Measurements from ENCODE around the gene CAMTA1. TPM values are rescaled to one million over a fixed set of nuclear protein-coding genes. Genes with fewer than 3 reads are reported as not detected.

The CAMTA1 gene
- total RNA-seq, 2 donors from 2014 or later, result 55.3 to 69.5 TPM

DNA sequence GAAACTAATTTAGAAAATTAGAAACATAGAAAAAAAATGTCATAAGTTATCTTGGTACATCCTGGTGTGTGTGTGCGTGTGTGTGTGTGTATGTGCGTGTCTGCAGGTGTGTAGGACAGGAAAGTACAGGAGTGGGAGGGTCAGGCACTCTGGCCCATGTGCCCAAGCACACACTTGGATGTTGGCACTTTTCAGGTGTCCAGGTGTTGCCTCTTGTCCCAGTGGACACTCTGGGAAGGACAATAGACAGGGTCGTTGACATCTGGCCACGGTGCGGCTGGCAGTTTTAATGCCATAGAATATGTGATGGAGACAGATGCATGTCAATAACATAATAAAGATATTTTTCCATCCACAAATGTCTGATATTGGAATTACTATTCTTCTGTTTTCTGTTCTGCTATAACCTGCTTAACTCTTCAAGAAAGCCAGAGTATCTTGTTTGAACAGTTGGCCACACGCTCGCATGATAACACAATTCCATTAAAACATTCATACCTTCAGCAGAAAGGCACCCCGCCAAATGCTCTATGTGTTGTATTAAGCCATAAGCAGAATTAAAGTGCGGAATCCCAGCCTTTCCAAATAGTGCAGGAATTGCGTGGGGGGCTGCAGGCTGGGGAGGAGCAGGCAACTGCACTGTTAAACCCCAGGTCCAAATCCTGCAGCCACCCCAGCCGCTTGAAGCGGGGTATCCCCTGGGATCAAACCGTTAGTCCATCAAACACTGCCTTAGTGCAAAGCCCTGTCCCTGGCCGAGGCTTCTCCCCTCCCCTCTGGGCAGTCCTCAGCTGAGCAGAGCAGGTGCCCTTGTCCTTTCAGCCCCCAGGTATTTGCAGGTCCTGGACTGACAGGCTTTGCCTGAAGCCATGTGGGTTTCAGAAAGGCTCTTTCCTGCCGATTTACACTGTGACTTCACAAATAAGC lies 390.0 kb downstream of the CAMTA1 start:
- H3K9me3 ChIP-seq (ENCODE audit: control insufficient read depth, low read length, poor library complexity, severe bottlenecking), result no peaks in the 10 kb centered on the region
- DNase-seq (no peak), ATAC-seq (no peak)
- no peak overlapping the region for H3K4me3 Mint-ChIP-seq
- H3K27me3 Mint-ChIP-seq, result peaks cover 35% of the 10 kb centered on the region
- H3K36me3 Mint-ChIP-seq (ENCODE audit: low read depth), result peaks cover 2% of the 10 kb centered on the region
- no peak overlapping the region for H3K27ac Mint-ChIP-seq
- no peaks in the 10 kb centered on the region for H3K4me1 Mint-ChIP-seq

DNA sequence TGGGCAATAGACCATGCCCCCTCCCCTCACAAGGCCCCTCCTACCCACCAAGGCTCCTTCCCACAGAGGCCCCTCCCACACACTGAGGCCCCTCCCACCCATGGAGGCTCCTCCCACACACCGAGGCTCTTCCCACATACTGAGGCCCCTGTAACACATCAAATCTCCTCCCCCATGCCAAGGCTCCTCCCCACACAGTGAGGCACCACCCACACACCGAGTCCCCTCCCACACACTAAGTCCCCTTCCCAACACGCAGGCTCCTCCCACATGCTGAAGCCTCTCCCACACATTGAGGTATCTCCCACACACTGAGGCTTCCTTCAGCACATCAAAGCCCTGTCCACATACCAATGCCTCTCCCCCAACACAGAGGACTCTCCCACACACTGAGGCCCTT lies 391.8 kb downstream of the CAMTA1 start:
- ATAC-seq, result no peak

GRCh38 chr1:7177438-7178146 lies 392.3 kb downstream of the CAMTA1 start:
- Mint-ChIP-seq H3K27me3 (peaks cover 17% of the 10 kb centered on the region), H3K4me1 (no peaks in the 10 kb centered on the region)

More for the DNA sequence above, 391.8 kb downstream of the CAMTA1 start:
- Mint-ChIP-seq H3K27me3 (peaks cover 22% of the 10 kb centered on the region), H3K36me3 (ENCODE audit: low read depth) (no peaks in the 10 kb centered on the region), H3K4me1 (no peaks in the 10 kb centered on the region), H3K27ac (no peak overlapping the region), H3K4me3 (no peak overlapping the region)
- no peak for DNase-seq
- H3K9me3 ChIP-seq (ENCODE audit: control insufficient read depth, low read length, poor library complexity, severe bottlenecking), result no peaks in the 10 kb centered on the region

GRCh38 chr1:7178336-7178735 lies 393.1 kb downstream of the CAMTA1 start:
- Mint-ChIP-seq H3K27ac (no peak overlapping the region), H3K4me1 (no peaks in the 10 kb centered on the region), H3K4me3 (no peak overlapping the region), H3K27me3 (peaks cover 12% of the 10 kb centered on the region), H3K36me3 (ENCODE audit: low read depth) (no peaks in the 10 kb centered on the region)
- DNase-seq, result no peak
- no peaks in the 10 kb centered on the region for H3K9me3 ChIP-seq (ENCODE audit: control insufficient read depth, low read length, poor library complexity, severe bottlenecking)
- no peak for ATAC-seq

More at GRCh38 chr1:7177438-7178146, 392.3 kb downstream of the CAMTA1 start:
- ATAC-seq (no peak), DNase-seq (no peak)
- Mint-ChIP-seq H3K4me3 (no peak overlapping the region), H3K36me3 (ENCODE audit: low read depth) (no peaks in the 10 kb centered on the region), H3K27ac (no peak overlapping the region)
- H3K9me3 ChIP-seq (ENCODE audit: control insufficient read depth, low read length, poor library complexity, severe bottlenecking), result no peaks in the 10 kb centered on the region

- DNase-seq (no peak), ATAC-seq (no peak)
- Mint-ChIP-seq H3K4me1 (no peaks in the 10 kb centered on the region), H3K4me3 (no peak overlapping the region), H3K27me3 (peaks cover 15% of the 10 kb centered on the region), H3K27ac (no peak overlapping the region), H3K36me3 (ENCODE audit: low read depth) (no peaks in the 10 kb centered on the region)
- no peaks in the 10 kb centered on the region for H3K9me3 ChIP-seq (ENCODE audit: control insufficient read depth, low read length, poor library complexity, severe bottlenecking)
Observed at GRCh38 chr1:7178741-7179140, 393.5 kb downstream of the CAMTA1 start.

DNA sequence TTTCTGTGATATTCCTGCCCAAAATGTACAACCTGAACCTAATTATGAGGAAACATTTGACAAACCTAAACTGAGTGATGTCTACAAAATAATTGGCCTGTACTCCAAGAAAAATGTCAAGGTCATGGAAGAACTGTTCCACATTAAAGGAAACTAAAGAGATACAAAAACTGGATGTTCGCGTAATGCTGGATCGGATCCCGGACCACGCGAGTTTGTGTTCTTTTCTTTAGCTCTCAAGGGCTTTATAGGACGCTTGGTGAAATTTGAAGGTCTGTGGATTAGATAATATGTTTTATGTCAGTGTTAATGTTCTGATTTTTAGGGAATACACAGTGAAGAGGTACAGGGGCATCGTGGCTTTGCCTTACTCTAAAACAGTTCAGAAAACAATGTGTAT lies 400.5 kb downstream of the CAMTA1 start:
- DNase-seq, result no peak
- Mint-ChIP-seq H3K36me3 (ENCODE audit: low read depth) (no peaks in the 10 kb centered on the region), H3K4me1 (no peaks in the 10 kb centered on the region), H3K27ac (no peak overlapping the region), H3K4me3 (no peak overlapping the region), H3K27me3 (peaks cover 11% of the 10 kb centered on the region)
- no peaks in the 10 kb centered on the region for H3K9me3 ChIP-seq (ENCODE audit: control insufficient read depth, low read length, poor library complexity, severe bottlenecking)
- no peak for ATAC-seq

DNA sequence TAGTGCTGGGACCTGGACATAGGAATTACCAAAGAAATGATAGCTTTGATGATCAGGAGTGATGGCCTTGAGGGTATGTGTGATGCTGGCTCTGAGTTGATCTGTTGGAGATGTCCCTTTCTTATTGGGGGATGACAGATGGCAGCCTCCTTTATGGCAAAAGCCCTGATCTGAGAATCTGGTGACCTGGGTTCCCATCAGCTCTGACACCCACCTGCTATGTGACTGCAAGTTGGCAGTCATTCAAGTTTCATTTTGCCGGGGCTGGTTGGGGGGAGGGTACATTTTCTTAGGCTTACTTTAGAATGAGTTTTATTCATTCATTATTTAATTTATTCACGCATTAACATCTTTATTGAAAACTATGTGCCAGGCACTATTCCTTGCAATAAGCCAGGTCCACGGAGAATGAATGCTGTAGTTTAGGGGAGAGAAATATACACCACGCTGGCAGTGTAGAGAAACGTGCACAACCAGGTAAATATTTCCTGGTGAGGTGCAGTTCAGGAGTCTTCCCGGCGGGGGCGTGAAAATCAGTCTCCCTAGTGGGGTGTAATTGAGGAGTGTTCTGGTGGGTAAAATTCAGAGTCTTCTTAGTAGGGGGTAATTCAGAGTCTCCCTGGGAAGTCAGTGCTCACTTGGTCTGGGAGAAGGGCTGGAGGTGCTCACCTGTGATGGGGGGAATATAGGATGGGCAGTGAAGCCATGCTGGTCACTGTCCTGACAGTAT lies 401.3 kb downstream of the CAMTA1 start:
- DNase-seq, result no peak
- H3K27ac Mint-ChIP-seq, result no peak overlapping the region

GRCh38 chr1:7187112-7187493 lies 401.8 kb downstream of the CAMTA1 start:
- Mint-ChIP-seq H3K4me3 (no peak overlapping the region), H3K4me1 (no peaks in the 10 kb centered on the region), H3K36me3 (ENCODE audit: low read depth) (no peaks in the 10 kb centered on the region), H3K27me3 (peaks cover 19% of the 10 kb centered on the region), H3K27ac (no peak overlapping the region)
- H3K9me3 ChIP-seq (ENCODE audit: control insufficient read depth, low read length, poor library complexity, severe bottlenecking), result no peaks in the 10 kb centered on the region
- no peak for DNase-seq
- ATAC-seq, result no peak

More for the DNA sequence above, 401.3 kb downstream of the CAMTA1 start:
- Mint-ChIP-seq H3K36me3 (ENCODE audit: low read depth) (no peaks in the 10 kb centered on the region), H3K27me3 (peaks cover 16% of the 10 kb centered on the region), H3K4me3 (no peak overlapping the region), H3K4me1 (no peaks in the 10 kb centered on the region)
- H3K9me3 ChIP-seq (ENCODE audit: control insufficient read depth, low read length, poor library complexity, severe bottlenecking), result no peaks in the 10 kb centered on the region
- ATAC-seq, result no peak

DNA sequence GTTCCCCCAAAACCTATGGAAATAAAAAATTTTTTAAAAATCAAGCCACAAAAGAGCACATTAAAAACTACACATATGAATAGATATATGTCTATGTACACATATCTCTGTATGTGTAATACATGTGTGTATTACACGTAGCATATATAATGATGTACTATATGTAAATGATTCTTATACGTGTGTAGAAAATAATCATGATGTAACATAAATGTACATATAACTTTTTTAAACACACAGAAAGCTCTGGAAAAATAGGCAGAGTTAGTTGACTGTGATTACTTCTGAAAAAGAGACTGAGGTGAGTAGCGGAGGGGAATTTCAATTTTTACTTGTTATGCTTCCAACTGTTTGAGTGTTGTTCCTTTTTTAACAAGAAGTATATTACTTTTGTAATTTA lies 405.0 kb downstream of the CAMTA1 start:
- H3K4me1 Mint-ChIP-seq, result no peaks in the 10 kb centered on the region
- no peak overlapping the region for H3K4me3 Mint-ChIP-seq

DNA sequence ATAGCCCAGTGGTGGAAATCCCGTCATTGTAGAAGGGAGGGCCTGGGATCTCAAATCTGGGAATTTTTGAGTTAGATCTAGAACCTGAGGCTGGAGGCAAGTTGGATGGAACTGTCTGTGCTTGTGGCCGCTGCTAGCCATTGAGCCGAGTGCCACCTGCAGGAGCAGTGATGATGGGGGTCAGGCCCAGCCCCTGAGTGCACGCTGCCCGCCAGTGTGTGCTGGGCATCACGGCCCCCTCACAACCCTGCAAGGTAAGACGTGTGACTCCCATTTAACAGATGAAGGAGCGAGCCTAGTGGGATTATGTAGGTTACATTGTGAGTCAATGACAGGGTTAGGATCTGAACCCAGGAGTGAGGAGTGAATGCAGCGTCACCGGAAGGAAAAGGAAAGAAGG lies 407.2 kb downstream of the CAMTA1 start:
- H3K9me3 ChIP-seq (ENCODE audit: control insufficient read depth, low read length, poor library complexity, severe bottlenecking), result no peaks in the 10 kb centered on the region
- Mint-ChIP-seq H3K4me1 (no peaks in the 10 kb centered on the region), H3K4me3 (no peak overlapping the region), H3K27ac (no peak overlapping the region), H3K27me3 (peaks cover 28% of the 10 kb centered on the region), H3K36me3 (ENCODE audit: low read depth) (no peaks in the 10 kb centered on the region)
- DNase-seq, result no peak
- ATAC-seq, result no peak

More for the DNA sequence above, 405.0 kb downstream of the CAMTA1 start:
- no peaks in the 10 kb centered on the region for H3K9me3 ChIP-seq (ENCODE audit: control insufficient read depth, low read length, poor library complexity, severe bottlenecking)
- no peaks in the 10 kb centered on the region for H3K36me3 Mint-ChIP-seq (ENCODE audit: low read depth)
- ATAC-seq (no peak), DNase-seq (no peak)
- no peak overlapping the region for H3K27ac Mint-ChIP-seq
- H3K27me3 Mint-ChIP-seq, result peaks cover 24% of the 10 kb centered on the region

- DNase-seq (no peak), ATAC-seq (no peak)
- Mint-ChIP-seq H3K36me3 (ENCODE audit: low read depth) (no peaks in the 10 kb centered on the region), H3K4me1 (no peaks in the 10 kb centered on the region), H3K27me3 (peaks cover 35% of the 10 kb centered on the region), H3K27ac (no peak overlapping the region), H3K4me3 (no peak overlapping the region)
- H3K9me3 ChIP-seq (ENCODE audit: control insufficient read depth, low read length, poor library complexity, severe bottlenecking), result no peaks in the 10 kb centered on the region
Observed at GRCh38 chr1:7196036-7196911, 411.0 kb downstream of the CAMTA1 start.

DNA sequence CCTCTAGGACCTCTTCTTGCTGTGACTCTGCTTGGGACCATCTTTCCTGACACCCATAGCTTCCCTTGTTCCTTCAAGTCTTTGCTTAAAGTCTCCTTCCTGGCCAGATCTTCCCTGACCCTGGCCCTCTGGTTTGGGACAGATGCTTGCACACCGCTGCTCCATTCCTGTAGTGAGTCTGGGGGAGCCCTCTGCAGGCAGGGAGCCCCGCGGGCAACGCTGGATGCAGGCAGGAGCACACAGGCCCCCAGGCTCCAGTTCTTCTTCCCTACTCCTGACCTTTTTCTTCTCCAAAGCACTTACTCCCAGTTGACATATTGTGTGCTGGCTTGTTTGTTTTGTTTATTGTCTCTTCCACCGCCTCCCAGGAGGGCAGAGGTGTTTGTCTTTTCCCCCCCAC lies 413.4 kb downstream of the CAMTA1 start:
- Mint-ChIP-seq H3K27ac (no peak overlapping the region), H3K4me1 (no peaks in the 10 kb centered on the region), H3K4me3 (no peak overlapping the region), H3K36me3 (ENCODE audit: low read depth) (no peaks in the 10 kb centered on the region), H3K27me3 (peaks cover 27% of the 10 kb centered on the region)
- DNase-seq, result no peak
- no peak for ATAC-seq
- no peaks in the 10 kb centered on the region for H3K9me3 ChIP-seq (ENCODE audit: control insufficient read depth, low read length, poor library complexity, severe bottlenecking)
